ENCODE measurements around the gene TIRAP.

The TIRAP gene

GRCh38 chr11:126318574-126319373 is 35.9 kb downstream of the TIRAP start:
- DNase-seq (ENCODE audit: low read depth in 2 of 3, low spot score in 1 of 3), result no peak

- DNase-seq (ENCODE audit: low read depth in 2 of 3, low spot score in 1 of 3), result no peak
These were observed 36.5 kb downstream of the TIRAP start for GRCh38 chr11:126319374-126319740.

GRCh38 chr11:126322996-126323395 is 40.1 kb downstream of the TIRAP start:
- no peak for DNase-seq (ENCODE audit: low read depth in 2 of 3, low spot score in 1 of 3)

- DNase-seq (ENCODE audit: low read depth in 2 of 3, low spot score in 1 of 3), result no peak
These were observed 44.5 kb downstream of the TIRAP start for GRCh38 chr11:126327281-126328000.

GRCh38 chr11:126328001-126328390 is 45.1 kb downstream of the TIRAP start:
- no peak for DNase-seq (ENCODE audit: low read depth in 2 of 3, low spot score in 1 of 3)

- DNase-seq (ENCODE audit: low read depth in 2 of 3, low spot score in 1 of 3), result no peak
These were observed 45.6 kb downstream of the TIRAP start for GRCh38 chr11:126328444-126328843.

- no peak for DNase-seq (ENCODE audit: low read depth in 2 of 3, low spot score in 1 of 3)
These were observed 46.2 kb downstream of the TIRAP start for GRCh38 chr11:126328938-126329643.

GRCh38 chr11:126329644-126330211 is 46.8 kb downstream of the TIRAP start:
- no peak for DNase-seq (ENCODE audit: low read depth in 2 of 3, low spot score in 1 of 3)

GRCh38 chr11:126331286-126331685 is 48.4 kb downstream of the TIRAP start:
- DNase-seq (ENCODE audit: low read depth in 2 of 3, low spot score in 1 of 3), result no peak

- no peak for DNase-seq (ENCODE audit: low read depth in 2 of 3, low spot score in 1 of 3)
These were observed 49.4 kb downstream of the TIRAP start for GRCh38 chr11:126332221-126332711.

- DNase-seq (ENCODE audit: low read depth in 2 of 3, low spot score in 1 of 3), result no peak
These were observed 50.2 kb downstream of the TIRAP start for GRCh38 chr11:126333142-126333541.

- DNase-seq (ENCODE audit: low read depth in 2 of 3, low spot score in 1 of 3), result no peak
These were observed 52.0 kb downstream of the TIRAP start for GRCh38 chr11:126334659-126335462.

GRCh38 chr11:126335463-126335760 is 52.5 kb downstream of the TIRAP start:
- DNase-seq (ENCODE audit: low read depth in 2 of 3, low spot score in 1 of 3), result no peak

- DNase-seq (ENCODE audit: low read depth in 2 of 3, low spot score in 1 of 3), result no peak
These were observed 53.2 kb downstream of the TIRAP start for GRCh38 chr11:126336138-126336541.

- DNase-seq (ENCODE audit: low read depth in 2 of 3, low spot score in 1 of 3), result no peak
These were observed 53.8 kb downstream of the TIRAP start for GRCh38 chr11:126336671-126337101.

GRCh38 chr11:126337126-126337473 is 54.2 kb downstream of the TIRAP start:
- no peak for DNase-seq (ENCODE audit: low read depth in 2 of 3, low spot score in 1 of 3)

- no peak for DNase-seq (ENCODE audit: low read depth in 2 of 3, low spot score in 1 of 3)
These were observed 54.8 kb downstream of the TIRAP start for GRCh38 chr11:126337474-126338241.

- no peak for DNase-seq (ENCODE audit: low read depth in 2 of 3, low spot score in 1 of 3)
These were observed 55.6 kb downstream of the TIRAP start for GRCh38 chr11:126338346-126339055.

- DNase-seq (ENCODE audit: low read depth in 2 of 3, low spot score in 1 of 3), result no peak
These were observed 56.4 kb downstream of the TIRAP start for GRCh38 chr11:126339073-126339862.

Measured in stimulated activated CD4-positive, alpha-beta T cell treated with anti-CD3 and anti-CD28 coated beads, Interleukin-12 subunit alpha, Interleukin-12 subunit beta, amount 100 ng/mL, for 48 hours (primary cell).